Thyroid gland (tissue), 4 donors: ENCODE data around the gene GDPD5. TPM values are rescaled to one million over a fixed set of nuclear protein-coding genes. Genes with fewer than 3 reads are reported as not detected.

ENCODE experiments used
- DNase-seq, 2 donors: peaks; one replicate each; pipeline ENCODE4 v3.0.0-alpha.2; 2019
- H3K27ac ChIP-seq, 3 donors: fragments of 200-600 bp; sonication (generic); 1 replicate in 2 of 3; 2 replicates in 1 of 3; pipeline ENCODE4 v1.5.1; 2016 to 2019; ENCODE audit warnings: mild to moderate bottlenecking in 1 of 3, moderate library complexity in 1 of 3
- H3K27me3 ChIP-seq: fragments of 200-600 bp; sonication (generic); one replicate; pipeline ENCODE4 v1.5.1; 2019
- H3K36me3 ChIP-seq, 2 donors: fragments of 200-600 bp; sonication (generic); one replicate each; pipeline ENCODE4 v1.5.1; 2016 to 2019
- H3K4me1 ChIP-seq, 2 donors: fragments of 200-600 bp; sonication (generic); one replicate each; pipeline ENCODE4 v1.5.1; 2017 to 2019
- H3K4me3 ChIP-seq, 3 donors: fragments of 200-600 bp; sonication (generic); replicated peaks in 1 of 3; 1 replicate in 2 of 3; 2 replicates in 1 of 3; pipeline ENCODE4 v1.5.1; 2016; ENCODE audit warnings: mild to moderate bottlenecking in 1 of 3
- H3K9me3 ChIP-seq: fragments of 200-600 bp; sonication (generic); one replicate; pipeline ENCODE4 v1.5.1; 2017
- POLR2A ChIP-seq, 2 donors: fragments of 450-650 bp; IDR thresholded peaks; one replicate each; pipeline ENCODE4 v1.6.1; 2017; ENCODE audit warnings: antibody characterized with exemption in 2 of 2, mild to moderate bottlenecking in 2 of 2, moderate library complexity in 1 of 2
- whole genome bisulfite sequencing, 2 donors: methylation state at CpG; one replicate each; pipeline ENCODE4 v1.1.5; 2017; 5-methylcytosine and 5-hydroxymethylcytosine counted together
- intact Hi-C: fragments of 100-400 bp; cut with DNase I; formaldehyde crosslinking; loops from one replicate; pipeline ENCODE4 v1.15.1; 2023
- total RNA-seq, 4 donors: library from RNA; depleted of rRNA; stranded (reverse); fragments of >200 nt; gene quantifications; one replicate each; pipeline ENCODE4 v1.2.3, GENCODE V29; 2016
- TF ChIP-seq, protein P1 (sequence below), 6 experiments: fragments of 200-600 bp in 3 of 6; fragments of 450-650 bp in 3 of 6; sonication (generic) in 3 of 6; IDR thresholded peaks; one replicate each; pipeline ENCODE4 v1.5.1; 2016 to 2019; ENCODE audit warnings: antibody characterized with exemption in 6 of 6, mild to moderate bottlenecking in 2 of 6, inconsistent platforms in 1 of 6, moderate library complexity in 1 of 6

The GDPD5 gene
- total RNA-seq, 4 donors from 2014 or later, result 5.6 to 6.4 (median 6.1) TPM

DNA sequence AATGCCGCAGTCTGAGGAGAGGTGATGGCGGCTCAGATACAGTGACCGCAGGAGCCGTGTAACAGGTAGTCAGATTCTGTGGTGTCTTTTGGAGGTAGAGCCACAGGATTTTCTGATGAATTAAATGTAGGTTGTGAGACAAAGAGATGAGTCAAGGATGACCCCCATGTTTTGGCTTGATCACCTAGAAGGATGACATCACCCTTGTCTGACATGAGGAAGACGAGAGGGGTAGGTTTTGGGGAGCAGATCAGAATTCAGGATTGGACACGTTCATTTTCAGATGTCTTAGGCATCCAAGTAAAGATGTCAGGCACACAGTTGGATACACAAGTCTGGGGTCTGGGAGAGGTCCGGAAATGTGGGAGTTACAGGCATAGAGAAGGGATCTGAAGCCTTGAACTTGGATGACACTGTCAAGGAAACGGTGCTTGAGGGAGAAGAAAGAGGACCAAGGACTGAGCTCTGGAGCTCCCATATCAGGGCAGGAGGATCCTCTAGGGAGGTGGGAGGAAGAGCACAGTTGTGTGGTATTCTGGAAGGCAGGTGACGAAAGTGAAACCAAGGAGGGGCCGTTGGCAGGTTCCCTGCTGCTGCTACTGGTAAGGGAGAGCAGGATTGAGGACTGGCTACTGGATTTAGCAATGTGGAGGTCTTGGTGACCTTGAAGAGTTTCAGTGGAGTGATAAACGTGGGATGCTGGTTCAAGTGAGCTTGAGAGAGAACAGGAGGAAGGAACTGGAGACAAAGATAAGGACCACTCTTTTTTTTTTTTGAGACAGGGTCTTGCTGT is 12.6 kb upstream of the GDPD5 start:
- WGBS, 2 donors, result 82 to 87% methylated on average over 11 of the region's 11 CpGs
- H3K4me1 ChIP-seq, result no peaks in the 10 kb centered on the region
- intact Hi-C loops, result no loop called here

DNA sequence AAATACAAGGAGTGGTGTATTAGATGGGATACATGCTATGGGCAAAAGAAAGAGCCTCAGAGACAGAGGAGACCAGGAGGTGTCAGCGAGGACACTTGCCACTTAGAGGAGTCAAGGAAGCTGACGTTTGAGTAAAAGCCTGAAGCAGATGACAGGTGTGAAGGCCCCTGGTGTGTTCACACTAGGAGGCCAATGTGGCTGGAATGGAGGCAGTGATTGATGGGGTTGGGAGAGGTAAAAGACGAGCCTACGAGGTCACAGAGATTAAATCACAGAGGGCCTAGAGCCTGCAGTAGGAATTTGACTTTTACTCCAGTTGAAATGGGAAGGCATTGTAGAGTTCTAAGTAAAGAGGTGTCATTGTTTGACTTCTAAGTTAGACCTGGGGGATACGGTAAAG is 12.0 kb upstream of the GDPD5 start:
- DNase-seq, result no peak
- intact Hi-C loops, result no loop called here
- no peaks in the 10 kb centered on the region for H3K9me3 ChIP-seq
- no peak overlapping the region for H3K4me3 ChIP-seq
- no peak overlapping the region for H3K27ac ChIP-seq
- 83 to 85% methylated on average over 5 of the region's 5 CpGs for WGBS, 2 donors
- TF ChIP-seq, protein P1, sequence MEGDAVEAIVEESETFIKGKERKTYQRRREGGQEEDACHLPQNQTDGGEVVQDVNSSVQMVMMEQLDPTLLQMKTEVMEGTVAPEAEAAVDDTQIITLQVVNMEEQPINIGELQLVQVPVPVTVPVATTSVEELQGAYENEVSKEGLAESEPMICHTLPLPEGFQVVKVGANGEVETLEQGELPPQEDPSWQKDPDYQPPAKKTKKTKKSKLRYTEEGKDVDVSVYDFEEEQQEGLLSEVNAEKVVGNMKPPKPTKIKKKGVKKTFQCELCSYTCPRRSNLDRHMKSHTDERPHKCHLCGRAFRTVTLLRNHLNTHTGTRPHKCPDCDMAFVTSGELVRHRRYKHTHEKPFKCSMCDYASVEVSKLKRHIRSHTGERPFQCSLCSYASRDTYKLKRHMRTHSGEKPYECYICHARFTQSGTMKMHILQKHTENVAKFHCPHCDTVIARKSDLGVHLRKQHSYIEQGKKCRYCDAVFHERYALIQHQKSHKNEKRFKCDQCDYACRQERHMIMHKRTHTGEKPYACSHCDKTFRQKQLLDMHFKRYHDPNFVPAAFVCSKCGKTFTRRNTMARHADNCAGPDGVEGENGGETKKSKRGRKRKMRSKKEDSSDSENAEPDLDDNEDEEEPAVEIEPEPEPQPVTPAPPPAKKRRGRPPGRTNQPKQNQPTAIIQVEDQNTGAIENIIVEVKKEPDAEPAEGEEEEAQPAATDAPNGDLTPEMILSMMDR (IDR thresholded peaks at IDR 0.05), result no peak
- TF ChIP-seq POLR2A (IDR thresholded peaks at IDR 0.05), result no peak
- no peaks in the 10 kb centered on the region for H3K4me1 ChIP-seq
- no peaks in the 10 kb centered on the region for H3K36me3 ChIP-seq
- no peaks in the 10 kb centered on the region for H3K27me3 ChIP-seq

More for the DNA sequence above, 12.6 kb upstream of the GDPD5 start:
- Histone ChIP-seq H3K4me3 (no peak overlapping the region), H3K27me3 (no peaks in the 10 kb centered on the region), H3K36me3 (no peaks in the 10 kb centered on the region), H3K9me3 (no peaks in the 10 kb centered on the region), H3K27ac (no peak overlapping the region)
- no peak for TF ChIP-seq POLR2A (IDR thresholded peaks at IDR 0.05)
- TF ChIP-seq, protein P1 (IDR thresholded peaks at IDR 0.05), result no peak
- DNase-seq, result no peak

DNA sequence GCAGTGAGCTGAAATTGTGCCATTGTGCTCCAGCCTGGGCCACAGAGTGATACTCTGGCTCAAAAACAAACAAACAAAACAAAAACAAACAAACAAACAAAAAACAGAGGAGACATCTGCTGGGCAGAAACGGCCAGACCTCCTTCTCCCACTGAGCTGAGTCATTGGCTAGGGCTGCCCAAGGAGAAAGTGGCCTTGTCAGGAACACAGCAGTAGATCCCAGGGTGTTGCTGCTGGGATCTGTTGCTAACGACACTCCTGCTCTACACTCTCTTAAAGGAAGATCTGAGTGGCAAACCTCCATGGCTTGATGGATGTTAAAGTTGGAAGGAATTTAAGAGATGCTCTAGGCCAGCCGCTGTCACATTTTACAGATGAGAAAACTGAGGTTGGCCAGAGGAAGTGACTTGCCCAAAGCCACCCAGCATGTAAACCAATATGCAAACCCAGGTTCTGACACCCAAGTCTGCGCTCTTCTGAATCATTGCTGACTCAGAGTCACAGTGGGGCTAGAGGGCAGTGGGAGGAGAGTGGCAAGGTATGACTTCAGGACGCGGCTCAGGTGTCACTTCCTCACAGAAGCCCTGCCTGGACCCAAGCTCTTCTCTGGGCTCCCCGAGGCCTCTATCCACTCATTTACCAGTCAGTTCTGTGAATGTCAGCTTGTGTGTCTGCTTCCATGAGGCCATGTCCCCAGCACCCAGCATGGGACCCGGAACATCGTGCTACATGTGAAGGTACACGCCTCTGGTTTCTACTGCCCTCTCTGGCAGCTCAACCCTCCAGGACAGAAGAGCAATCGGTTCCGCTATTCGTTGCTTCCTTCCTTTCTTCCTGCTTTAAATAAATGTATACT is 11.3 kb upstream of the GDPD5 start:
- Histone ChIP-seq H3K4me1 (peaks cover 0 to 3% of the 10 kb centered on the region in 2 donors), H3K27ac (no peak overlapping the region), H3K9me3 (no peaks in the 10 kb centered on the region), H3K4me3 (no peak overlapping the region), H3K27me3 (no peaks in the 10 kb centered on the region), H3K36me3 (no peaks in the 10 kb centered on the region)
- DNase-seq, result no peak
- intact Hi-C loops, result no loop called here
- TF ChIP-seq, protein P1 (IDR thresholded peaks at IDR 0.05), result no peak
- TF ChIP-seq POLR2A (IDR thresholded peaks at IDR 0.05), result no peak
- 70% methylated on average over 13 of the region's 13 CpGs for WGBS, 2 donors

DNA sequence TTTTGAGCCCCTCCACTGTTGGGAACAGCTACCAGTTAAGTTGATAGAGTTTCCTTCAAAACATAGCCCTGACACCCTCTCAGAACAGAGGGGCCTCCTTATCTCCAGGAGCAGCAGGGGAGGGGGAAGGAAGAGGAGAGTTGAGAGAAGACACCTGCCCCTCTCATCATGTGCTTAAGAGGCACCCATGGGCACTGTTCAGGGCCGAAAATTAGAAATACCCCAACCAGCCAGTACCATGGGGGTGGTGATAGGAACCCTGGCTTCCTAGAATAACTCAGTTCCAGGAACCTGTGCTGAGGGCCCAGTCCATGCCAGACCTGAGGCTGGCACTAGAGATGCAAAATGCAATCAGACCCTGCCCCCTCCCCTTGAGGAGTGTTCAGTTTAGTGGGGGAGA is 9.3 kb upstream of the GDPD5 start:
- Histone ChIP-seq H3K27ac (no peak overlapping the region), H3K4me1 (peaks cover 0 to 3% of the 10 kb centered on the region in 2 donors), H3K36me3 (no peaks in the 10 kb centered on the region), H3K9me3 (no peaks in the 10 kb centered on the region), H3K27me3 (no peaks in the 10 kb centered on the region), H3K4me3 (no peak overlapping the region)
- WGBS, 2 donors, result 56 to 60% methylated on average over 1 of the region's 1 CpG
- no peak for DNase-seq
- intact Hi-C loops, result no loop called here
- TF ChIP-seq, protein P1 (IDR thresholded peaks at IDR 0.05), result no peak
- TF ChIP-seq POLR2A (IDR thresholded peaks at IDR 0.05), result no peak
